HG02623 (cell line): ENCODE data around the gene VTI1A.

Experiments
- ATAC-seq: cut with Tn5 transposase; IDR thresholded peaks from one replicate; pipeline ENCODE4 v1.9.1; 2021; ENCODE audit warnings: moderate library complexity; ENCODE audit not compliant: unreplicated experiment

The VTI1A gene

DNA sequence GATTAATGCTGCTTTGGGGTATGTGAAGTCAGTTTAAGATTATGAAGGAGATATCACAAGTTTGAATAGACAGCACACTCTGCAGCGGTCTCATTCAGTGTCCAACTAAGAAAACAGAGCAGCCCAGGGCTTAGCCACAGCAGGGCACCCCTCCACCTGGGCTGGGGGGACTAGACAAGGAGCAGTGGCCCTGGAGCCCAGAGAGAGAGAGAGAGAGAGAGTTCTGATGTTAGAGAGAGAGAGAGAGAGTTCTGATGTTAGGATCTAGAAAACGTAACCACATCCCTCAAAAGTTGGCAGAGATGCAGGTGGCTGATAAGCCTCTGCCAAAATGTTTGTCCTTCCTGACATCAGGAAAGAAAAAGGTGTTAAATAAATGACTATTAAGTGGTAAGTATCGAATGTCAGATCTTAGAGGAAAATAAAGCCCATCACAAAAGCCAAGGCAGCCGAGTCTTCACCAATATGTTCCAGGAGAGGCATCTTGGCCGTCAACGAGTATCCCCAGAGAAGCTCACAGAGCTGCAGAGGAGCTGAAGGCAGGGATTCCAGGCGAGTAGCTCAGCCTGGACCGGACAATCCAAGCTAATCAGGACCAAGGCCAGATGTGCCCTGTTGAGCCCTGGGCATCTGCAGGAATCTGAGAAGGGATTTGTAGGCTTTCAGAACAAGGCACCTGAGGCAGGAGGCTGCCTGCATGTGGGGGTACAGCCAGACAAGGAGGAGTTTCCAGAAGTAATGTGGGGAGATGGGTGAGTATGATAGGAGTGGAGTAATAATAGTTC, 352.9 kb downstream of the VTI1A start:
- ATAC-seq: no peak

DNA sequence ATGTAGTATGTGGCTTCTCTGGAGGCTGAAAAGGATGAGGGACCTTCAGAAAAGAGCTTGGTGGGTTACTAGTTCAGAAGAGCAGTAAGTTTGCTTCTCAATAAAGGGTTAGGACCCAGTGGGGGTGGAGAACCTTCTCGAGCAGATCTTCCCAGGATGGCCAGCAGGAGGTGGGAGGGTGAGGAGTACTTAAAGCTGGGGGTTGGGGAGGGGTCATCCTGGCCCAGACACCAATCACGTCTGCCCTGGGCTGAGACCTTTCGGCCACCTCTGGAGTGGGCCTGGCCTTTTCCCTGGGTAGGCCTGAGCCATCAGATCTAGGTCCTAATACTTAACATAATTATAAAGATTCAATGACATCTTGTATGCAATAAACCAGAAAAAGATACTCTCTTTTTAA, 354.0 kb downstream of the VTI1A start:
- ATAC-seq: no peak

DNA sequence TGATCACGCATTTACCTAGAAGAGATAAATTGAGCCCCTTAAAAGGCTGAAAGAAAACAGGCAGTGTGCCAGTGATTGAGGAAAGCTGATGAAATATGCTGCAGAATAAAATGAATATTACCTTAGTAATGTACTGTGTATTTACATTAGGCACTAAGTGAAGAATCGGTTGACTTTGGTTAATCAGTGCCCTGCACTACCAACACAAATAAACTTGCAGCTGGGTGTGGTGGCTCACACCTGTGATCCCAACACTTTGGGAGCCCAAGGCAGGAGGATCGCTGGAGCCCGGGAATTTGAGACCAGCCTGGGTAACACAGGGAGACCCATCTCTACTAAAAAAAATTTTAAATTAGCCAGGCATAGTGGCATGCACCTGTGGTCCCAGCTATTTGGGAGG, 354.7 kb downstream of the VTI1A start:
- ATAC-seq: no peak

DNA sequence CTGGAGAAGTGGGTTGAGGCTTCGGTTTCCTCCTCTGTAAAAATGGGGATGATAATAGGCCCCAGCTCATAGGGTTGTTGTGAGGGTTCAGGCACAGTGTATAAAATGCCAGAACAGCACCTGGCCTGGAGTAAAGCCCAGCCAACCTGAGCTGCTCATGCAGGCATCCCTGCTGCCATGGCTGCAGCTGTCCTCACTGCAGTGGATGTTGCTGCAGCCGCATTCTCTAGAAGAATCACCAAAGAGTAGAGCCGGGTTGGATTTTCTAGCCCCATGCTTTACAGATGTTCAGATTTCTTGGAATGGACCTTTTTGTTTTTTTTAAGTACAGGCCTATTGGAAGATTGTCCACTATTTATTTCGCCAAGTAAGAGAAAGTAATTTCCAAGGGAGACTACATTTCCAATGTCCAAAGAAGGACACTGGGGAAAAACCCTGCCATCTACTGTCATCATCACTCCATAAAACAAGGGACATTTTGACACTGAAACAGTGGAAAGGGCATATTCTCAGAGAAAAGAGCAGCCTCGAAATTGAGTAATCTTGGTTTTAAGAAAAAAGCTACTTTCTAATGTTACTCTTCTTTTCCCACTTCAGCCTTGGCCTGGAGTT, 355.5 kb downstream of the VTI1A start:
- ATAC-seq: no peak

DNA sequence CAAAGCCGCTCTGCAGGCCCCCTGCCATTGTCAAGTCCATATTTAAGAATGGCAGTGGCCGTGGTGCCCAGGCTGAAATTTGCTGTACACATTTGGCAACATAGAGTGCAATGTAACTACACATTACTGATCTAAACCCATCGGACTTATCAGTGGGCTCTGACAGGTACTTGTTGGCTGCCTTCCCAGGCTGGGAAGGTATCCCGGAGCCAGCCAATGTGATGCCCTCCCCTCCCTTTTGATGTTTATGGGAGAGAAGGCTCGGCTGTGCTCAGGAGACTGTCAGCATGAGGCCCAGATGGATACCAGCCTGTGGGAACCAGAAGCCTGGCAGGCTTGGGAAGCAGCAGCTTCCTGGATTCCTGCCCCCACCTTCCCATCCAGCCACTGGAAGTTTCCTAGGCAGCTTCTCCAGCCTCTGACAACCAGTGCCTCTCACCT, 357.0 kb downstream of the VTI1A start:
- no peak for ATAC-seq

DNA sequence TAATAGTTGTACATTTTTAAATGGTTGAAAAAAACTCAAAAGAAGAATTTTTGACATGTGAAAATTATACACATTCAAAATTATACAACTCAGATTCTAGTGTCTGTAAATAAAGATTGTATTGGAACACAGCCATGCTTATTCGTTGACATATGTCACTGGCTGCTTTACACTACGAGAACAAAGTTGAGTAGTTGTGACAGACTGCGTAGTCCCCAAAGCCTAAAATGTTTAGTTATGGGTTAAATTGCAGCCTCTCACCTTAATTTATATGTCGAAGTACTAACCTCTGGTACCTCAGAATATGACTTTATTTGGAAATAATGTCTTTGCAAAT, 358.2 kb downstream of the VTI1A start:
- no peak for ATAC-seq

DNA sequence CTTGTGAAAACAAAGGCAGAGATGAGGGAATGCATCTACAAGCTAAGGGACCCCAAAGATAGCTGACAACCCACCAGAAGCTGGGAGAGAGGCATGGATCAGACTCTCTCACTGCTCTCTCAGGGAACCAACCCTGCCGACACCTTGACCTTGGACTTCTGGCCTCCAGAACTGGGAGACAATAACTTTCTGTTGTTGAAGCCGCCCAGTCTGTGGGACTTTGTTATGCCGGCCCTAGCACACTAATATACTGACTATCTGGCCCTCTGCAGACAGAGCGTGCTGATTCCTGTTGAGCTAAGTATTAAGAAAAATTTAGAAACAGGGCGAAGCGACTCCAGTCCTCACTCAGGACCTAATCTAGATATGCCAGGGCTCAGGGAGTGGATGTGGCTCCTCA, 358.7 kb downstream of the VTI1A start:
- no peak for ATAC-seq

DNA sequence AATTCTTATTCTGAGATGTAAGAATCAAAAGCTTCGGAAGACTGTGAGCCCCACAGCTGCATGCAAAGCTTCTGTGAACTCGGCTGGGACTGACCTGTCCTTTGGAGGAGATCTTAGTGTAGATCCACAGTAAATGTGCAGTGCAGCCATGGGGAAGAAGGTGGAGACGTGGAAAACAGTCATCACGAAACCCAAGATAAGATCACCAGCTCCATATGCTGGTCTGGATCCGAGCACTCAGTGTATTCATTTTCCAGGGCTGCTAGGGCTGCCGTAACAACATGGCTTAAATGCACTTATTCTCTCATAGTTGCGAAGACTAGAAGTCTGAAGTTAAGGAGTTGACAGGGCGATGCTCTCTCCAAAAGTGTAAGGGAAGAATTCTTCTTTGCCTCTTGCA, 360.0 kb downstream of the VTI1A start:
- ATAC-seq: no peak

DNA sequence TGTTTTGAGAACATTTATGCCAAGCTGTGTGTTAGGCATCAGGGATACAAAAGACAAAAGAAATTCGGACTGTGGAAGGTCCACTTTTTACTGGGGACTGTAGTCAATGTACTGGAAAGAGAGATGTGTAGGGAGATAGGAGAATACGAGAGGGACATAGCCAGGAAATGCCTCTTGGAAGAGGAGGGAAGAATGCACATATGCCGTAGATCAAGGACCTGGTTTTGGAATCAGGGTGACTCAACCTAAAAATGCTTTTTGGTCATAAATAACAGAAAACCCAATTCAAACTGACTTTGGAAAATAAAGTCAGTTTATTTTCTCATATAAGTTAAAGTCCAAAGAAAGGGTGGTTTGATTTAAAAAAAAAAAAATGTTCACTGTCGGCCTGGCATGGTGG, 362.7 kb downstream of the VTI1A start:
- ATAC-seq: no peak

DNA sequence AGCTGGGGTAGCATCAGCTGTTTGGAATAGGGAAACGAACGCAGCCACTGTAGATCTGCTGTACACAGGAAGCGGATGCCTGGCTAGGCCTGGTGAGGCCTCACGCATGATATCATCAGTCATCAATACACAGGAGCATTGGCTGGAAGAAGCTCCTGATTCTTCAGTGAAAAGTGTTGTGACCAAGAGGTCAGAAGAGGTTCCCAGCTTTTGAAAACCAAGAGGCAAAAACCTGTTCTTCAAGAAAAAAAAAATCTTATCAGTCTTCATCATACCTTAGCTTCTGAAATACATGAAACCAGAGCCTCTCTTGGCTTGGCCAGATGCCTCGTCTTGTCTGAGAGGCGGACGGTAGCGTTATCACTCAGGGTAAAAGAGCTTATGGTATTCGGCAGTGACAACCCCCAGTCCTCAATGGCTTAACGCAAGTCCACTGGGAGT, 363.7 kb downstream of the VTI1A start:
- no peak for ATAC-seq

DNA sequence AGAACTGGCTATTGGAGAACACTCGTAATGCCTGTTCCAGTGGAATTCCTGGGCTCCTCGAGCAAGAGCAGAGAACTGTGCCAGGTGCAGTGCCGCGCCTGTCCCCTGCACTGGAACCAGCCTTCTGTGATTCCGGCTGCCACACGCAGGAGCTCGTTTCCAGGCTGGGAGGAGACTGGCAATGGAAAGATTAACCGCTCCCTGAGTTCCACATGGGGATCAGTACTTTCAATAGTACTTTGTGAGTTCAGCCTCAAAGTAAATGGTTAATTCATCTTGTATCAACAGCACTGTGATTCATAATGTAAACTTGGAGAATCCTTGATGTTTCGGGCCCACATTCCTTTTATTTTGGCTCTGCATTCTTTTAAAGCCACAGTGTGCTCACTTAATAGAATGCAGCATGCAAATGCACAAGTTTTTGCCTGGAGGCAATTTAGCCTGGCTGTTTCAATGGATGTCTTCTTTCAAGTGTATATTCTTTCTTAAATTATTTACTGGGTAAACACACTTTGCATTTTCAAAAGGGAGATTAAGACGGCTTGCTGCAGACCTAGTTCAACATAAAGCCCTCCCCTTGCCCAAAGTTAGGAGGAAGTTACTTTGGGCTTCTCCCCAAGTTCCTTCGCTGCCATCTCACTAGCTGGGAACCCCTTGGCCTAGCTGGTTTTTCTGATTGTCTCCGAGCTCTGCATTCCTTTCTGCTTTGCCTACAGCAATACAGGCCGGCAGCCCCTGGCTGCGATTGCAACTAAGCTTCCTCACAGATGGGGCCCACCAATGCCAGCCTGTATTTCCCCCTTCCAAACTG, 364.9 kb downstream of the VTI1A start:
- ATAC-seq: no peak

DNA sequence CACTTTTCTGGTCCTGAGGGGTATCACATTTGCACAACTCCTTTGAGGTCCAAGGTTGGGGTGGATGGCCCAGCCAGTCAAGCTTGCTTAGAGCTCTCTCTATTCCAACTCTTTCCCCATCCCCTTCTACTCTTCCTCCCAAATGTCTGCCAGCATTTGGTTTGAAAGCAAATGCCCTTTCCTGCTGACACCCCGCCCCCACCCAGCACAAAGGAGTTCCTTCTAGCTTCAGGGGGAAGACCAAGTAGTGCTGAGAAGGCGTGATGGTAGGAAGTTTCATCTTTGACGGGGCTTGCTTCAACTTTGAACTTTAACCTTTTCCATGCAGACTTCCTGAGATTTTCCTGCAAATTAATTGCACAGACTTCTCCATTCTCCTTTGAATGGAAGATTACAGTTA, 365.6 kb downstream of the VTI1A start:
- no peak for ATAC-seq

DNA sequence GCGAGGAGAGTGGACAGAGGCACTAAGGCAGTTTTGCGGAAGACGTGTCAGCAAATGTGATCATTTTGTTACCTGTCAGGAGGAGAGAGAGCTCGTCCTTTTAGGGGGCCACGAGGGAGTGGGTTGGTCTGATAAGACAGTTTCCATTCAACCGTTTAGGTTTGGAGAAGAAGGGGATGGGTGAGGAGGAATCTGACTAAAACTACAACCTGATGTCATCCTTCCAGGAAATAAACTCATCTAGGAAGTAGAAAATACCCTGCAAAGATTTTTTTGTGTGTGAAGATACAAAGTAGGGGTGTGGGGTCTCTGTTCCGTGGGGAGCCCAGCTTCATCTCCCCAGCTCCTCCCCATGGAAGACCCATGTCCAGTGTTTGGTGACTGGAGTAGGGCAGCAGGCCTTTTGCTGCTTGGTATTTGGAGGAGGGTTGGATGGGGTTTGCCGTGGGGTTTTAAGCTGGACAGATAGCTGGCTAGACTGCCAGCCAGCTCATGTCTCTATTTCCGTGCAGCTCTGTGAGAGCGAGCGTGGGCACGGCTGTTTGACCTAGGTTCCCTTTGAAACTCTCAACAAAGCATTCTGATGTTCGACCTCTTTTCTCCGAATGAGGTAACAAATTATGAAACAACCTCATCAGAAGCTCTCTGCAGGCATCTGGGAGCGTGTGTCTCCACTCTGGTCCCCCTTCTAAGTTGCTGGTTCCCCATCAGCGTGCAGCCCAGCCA, 367.0 kb downstream of the VTI1A start:
- ATAC-seq: no peak

DNA sequence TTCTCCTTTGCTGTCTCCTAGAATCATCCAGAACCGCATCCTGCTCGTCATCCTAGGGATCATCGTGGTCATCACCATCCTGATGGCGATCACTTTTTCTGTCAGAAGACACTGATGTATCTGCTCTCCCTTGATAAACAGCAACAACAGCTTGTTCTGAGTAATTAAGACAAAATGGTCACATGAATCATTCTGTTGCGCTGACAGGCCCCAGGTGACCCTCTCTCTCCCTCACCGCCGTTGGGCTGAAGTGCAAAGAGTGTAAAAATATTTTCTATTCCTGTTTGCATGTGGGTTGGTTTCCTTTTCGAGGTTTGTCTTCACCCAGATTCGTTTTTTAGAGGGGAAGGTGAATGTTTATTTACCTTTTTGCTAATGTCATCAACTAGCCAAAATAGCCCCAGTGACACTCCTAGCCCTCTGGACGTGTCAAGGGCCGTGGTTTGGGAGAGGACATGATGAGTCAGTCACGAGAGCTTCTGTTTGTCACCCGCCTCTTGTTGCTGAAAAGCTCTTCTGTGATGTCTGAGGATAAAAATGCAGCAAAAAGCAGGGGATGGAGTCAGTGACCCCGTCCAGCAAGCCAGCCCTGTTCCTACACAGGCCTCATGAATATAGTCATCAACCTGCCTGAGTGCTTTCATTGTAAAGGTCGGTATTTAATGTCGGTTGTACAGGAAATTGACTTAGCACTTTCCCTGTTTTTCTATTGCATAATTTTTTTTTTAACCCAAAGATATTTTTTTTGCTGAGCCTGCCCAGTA, 368.4 kb downstream of the VTI1A start:
- no peak for ATAC-seq

DNA sequence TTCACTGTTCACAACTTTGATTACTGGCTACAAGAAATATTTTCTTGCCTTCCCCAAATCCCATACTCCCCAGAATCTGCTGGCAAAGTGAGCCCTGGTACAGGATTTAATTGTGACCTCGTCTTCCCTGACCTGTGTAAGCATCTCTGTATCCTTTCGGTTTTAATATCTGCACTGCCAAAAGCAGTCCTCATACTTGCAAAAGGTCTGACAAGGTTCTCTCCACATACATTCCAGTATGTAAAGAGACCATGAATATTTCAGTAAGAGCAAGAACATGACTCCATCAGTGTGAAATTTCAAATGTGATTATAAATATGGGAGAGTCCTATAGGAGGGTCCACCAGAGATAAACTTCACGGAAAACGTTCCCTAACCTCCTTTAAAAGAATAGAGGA, 369.0 kb downstream of the VTI1A start:
- ATAC-seq: no peak

DNA sequence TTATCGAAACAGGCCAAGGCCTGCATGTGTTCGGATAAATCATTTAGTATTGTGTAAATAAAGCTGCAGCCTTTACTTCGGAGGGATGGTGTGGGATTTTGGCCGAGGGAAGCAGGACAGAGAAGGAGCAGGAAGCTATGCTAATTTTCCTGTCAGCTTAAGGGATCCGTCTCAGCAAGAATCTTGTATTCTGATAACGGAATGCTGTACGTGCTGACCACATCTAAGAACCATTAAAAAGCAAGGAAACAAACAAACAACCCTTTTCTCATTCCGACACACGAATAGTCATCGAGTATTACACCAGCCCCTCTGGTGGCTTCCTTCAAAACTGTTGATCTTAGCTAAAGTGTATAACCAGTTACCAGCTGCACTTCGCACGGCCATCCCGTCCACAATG, 369.9 kb downstream of the VTI1A start:
- no peak for ATAC-seq

DNA sequence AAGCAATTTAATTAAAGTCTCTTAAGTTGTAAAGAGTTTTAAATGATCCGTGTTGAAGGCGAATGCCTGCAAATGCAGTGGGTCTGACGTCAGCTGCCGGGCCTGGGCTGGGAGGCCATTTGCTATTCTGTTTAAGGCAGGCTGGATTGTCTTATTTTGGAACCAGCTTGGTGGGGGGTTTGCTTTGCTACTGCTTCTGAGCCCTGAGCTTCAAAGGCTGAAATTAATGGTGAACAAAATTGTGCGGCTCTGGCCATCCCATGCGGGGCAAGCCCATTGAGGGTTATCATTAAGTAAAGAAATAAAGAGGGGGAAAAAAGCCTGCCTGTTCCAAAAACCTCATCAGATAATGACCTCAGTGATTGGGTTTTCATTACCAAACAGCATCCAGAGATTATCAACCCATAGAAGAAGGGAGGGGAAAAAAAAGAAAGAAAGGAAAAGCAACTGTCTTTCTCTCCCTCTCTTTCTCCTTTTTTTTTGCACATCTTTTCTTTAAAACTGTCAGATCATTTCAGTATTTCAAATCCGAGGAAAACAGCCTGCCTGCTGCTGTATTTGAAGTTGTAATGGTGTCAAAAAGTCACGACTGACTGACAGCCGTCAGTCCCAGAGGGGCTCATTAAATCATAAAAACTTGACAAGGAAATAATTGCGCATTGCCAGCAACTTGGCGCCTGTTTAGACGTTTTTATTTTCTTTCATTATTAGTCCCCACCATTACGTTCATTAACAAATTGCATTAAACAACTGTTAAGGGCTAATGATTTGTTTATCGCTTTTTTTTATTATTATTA, 371.2 kb downstream of the VTI1A start:
- no peak for ATAC-seq

DNA sequence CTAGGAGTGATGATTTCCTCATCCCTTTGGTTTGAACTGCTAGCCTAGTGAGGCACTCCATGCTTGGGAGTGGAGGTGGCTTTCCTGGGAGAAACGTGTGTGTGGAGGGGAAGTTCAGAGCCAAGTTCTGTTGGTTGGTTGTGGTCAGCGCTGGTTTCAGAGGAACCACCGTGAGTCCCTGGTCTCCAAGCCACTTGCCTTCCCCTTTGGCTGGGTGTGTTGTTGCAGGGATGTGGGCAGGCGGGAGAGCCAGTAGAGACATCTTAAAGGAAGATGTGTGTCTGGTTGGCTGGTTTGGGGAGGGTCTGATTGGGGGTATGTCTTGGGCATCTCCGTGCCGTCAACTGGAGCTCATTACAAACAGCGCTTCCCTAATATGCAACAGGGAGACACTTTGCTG, 372.2 kb downstream of the VTI1A start:
- ATAC-seq: no peak

DNA sequence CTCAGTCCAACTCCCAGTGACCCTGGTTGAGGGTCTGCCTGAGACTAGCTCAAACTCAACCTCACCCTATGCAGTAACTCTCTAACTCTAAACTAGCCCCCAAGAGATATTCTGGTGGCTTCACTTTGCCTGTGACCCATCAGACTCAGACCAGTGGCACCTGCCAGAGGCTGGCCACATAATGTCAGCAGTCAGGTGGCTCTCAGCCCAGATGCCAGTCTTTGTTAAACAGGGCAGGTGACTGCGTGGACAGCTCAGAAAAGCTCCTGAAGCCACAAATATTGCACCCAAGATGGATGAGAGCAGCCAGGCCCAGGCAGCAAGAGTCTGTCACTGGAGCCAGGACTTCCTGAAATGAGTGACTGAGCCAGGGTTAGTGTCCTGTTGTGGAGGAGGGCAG, 373.3 kb downstream of the VTI1A start:
- no peak for ATAC-seq

DNA sequence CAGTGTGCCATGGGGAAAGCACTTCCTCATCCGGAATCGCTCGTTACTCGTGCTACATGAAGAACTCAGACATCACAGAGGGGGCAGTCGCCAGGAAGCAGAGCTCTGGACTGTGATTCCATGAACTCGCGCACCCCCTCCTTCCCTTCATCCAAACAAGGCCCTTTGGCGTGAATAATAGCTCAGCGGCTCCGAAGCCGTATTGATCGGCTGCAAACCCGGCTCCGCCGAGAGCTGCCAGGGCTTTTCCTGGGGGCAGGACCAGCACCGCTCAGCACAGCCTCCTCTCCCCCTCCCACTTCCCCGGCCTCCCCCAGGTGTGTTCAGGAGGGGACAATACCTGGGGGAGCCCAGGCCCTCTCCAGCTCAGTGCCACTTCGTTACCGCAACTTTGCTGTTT, 374.0 kb downstream of the VTI1A start:
- ATAC-seq: no peak
